Activated T-cell treated with anti-CD3 and anti-CD28 coated beads, Interleukin-2, amount 50 U/mL, for 24 hours (primary cell): ENCODE results near the gene SPTSSB.

ENCODE experiments used
- DNase-seq: peaks from one replicate; pipeline ENCODE4 v3.0.0-alpha.2; 2020
- H3K27ac Mint-ChIP-seq: 2 replicates; pipeline ENCODE4 v1.8.0; 2020; ENCODE audit warnings: mild to moderate bottlenecking, mixed read lengths
- H3K27me3 Mint-ChIP-seq: 2 replicates; pipeline ENCODE4 v1.8.0; 2020; ENCODE audit warnings: mixed read lengths
- H3K36me3 Mint-ChIP-seq: 2 replicates; pipeline ENCODE4 v1.8.0; 2020; ENCODE audit warnings: low read depth, mixed read lengths
- H3K4me1 Mint-ChIP-seq: 2 replicates; pipeline ENCODE4 v1.8.0; 2020; ENCODE audit warnings: low read depth, mixed read lengths
- H3K4me3 Mint-ChIP-seq: 2 replicates; pipeline ENCODE4 v1.8.0; 2020; ENCODE audit warnings: mild to moderate bottlenecking, moderate library complexity, mixed read lengths
- H3K9me3 Mint-ChIP-seq: 2 replicates; pipeline ENCODE4 v1.8.0; 2020; ENCODE audit warnings: mixed read lengths

SPTSSB gene

GRCh38 chr3:161337311-161337710, 34.0 kb downstream of the SPTSSB start:
- Mint-ChIP-seq H3K27me3 (peaks cover 9% of the 10 kb centered on the region), H3K36me3 (no peaks in the 10 kb centered on the region)

GRCh38 chr3:161336661-161337060, 34.7 kb downstream of the SPTSSB start:
- Mint-ChIP-seq H3K9me3 (no peaks in the 10 kb centered on the region), H3K36me3 (no peaks in the 10 kb centered on the region), H3K27me3 (peaks cover 9% of the 10 kb centered on the region), H3K27ac (no peak overlapping the region), H3K4me1 (no peaks in the 10 kb centered on the region), H3K4me3 (no peak overlapping the region)
- DNase-seq = no peak

More at GRCh38 chr3:161337311-161337710, 34.0 kb downstream of the SPTSSB start:
- no peaks in the 10 kb centered on the region for H3K9me3 Mint-ChIP-seq
- no peak for DNase-seq
- no peak overlapping the region for H3K27ac Mint-ChIP-seq
- no peaks in the 10 kb centered on the region for H3K4me1 Mint-ChIP-seq
- no peak overlapping the region for H3K4me3 Mint-ChIP-seq

GRCh38 chr3:161333696-161334095, 37.6 kb downstream of the SPTSSB start:
- H3K9me3 Mint-ChIP-seq = no peaks in the 10 kb centered on the region
- H3K4me1 Mint-ChIP-seq = no peaks in the 10 kb centered on the region
- no peaks in the 10 kb centered on the region for H3K36me3 Mint-ChIP-seq
- no peak overlapping the region for H3K4me3 Mint-ChIP-seq
- DNase-seq = no peak
- no peak overlapping the region for H3K27ac Mint-ChIP-seq
- peaks cover 18% of the 10 kb centered on the region for H3K27me3 Mint-ChIP-seq

GRCh38 chr3:161332792-161333191, 38.5 kb downstream of the SPTSSB start:
- Mint-ChIP-seq H3K4me1 (no peaks in the 10 kb centered on the region), H3K4me3 (no peak overlapping the region), H3K27ac (no peak overlapping the region), H3K36me3 (no peaks in the 10 kb centered on the region), H3K9me3 (no peaks in the 10 kb centered on the region), H3K27me3 (peaks cover 18% of the 10 kb centered on the region)
- no peak for DNase-seq

GRCh38 chr3:161325059-161325458, 46.3 kb downstream of the SPTSSB start:
- peaks cover 6% of the 10 kb centered on the region for H3K27me3 Mint-ChIP-seq
- no peak overlapping the region for H3K4me3 Mint-ChIP-seq
- no peak for DNase-seq
- H3K9me3 Mint-ChIP-seq = no peaks in the 10 kb centered on the region
- H3K4me1 Mint-ChIP-seq = no peaks in the 10 kb centered on the region
- H3K27ac Mint-ChIP-seq = no peak overlapping the region
- H3K36me3 Mint-ChIP-seq = no peaks in the 10 kb centered on the region

- Mint-ChIP-seq H3K9me3 (no peaks in the 10 kb centered on the region), H3K36me3 (no peaks in the 10 kb centered on the region), H3K4me3 (no peak overlapping the region), H3K4me1 (no peaks in the 10 kb centered on the region), H3K27me3 (no peaks in the 10 kb centered on the region), H3K27ac (no peak overlapping the region)
- no peak for DNase-seq
Measured at GRCh38 chr3:161323926-161324621, 47.2 kb downstream of the SPTSSB start.

GRCh38 chr3:161322781-161323568, 48.3 kb downstream of the SPTSSB start:
- no peak for DNase-seq
- Mint-ChIP-seq H3K9me3 (no peaks in the 10 kb centered on the region), H3K36me3 (no peaks in the 10 kb centered on the region), H3K27me3 (peaks cover 6% of the 10 kb centered on the region), H3K4me3 (no peak overlapping the region), H3K4me1 (no peaks in the 10 kb centered on the region), H3K27ac (no peak overlapping the region)

- no peak overlapping the region for H3K4me3 Mint-ChIP-seq
- no peak for DNase-seq
- H3K36me3 Mint-ChIP-seq = no peaks in the 10 kb centered on the region
- H3K27me3 Mint-ChIP-seq = peaks cover 11% of the 10 kb centered on the region
- no peaks in the 10 kb centered on the region for H3K9me3 Mint-ChIP-seq
- peaks cover 4% of the 10 kb centered on the region for H3K4me1 Mint-ChIP-seq
- H3K27ac Mint-ChIP-seq = no peak overlapping the region
Measured at GRCh38 chr3:161320837-161321236, 50.5 kb downstream of the SPTSSB start.

- H3K27me3 Mint-ChIP-seq = peaks cover 11% of the 10 kb centered on the region
Measured at GRCh38 chr3:161319867-161320266, 51.5 kb downstream of the SPTSSB start.

GRCh38 chr3:161317077-161317476, 54.2 kb downstream of the SPTSSB start:
- H3K9me3 Mint-ChIP-seq = no peaks in the 10 kb centered on the region
- H3K36me3 Mint-ChIP-seq = no peaks in the 10 kb centered on the region
- H3K27me3 Mint-ChIP-seq = peaks cover 11% of the 10 kb centered on the region
- H3K4me3 Mint-ChIP-seq = no peak overlapping the region
- peaks cover 29% of the 10 kb centered on the region for H3K4me1 Mint-ChIP-seq
- no peak overlapping the region for H3K27ac Mint-ChIP-seq
- no peak for DNase-seq

More at GRCh38 chr3:161319867-161320266, 51.5 kb downstream of the SPTSSB start:
- no peaks in the 10 kb centered on the region for H3K9me3 Mint-ChIP-seq
- H3K27ac Mint-ChIP-seq = no peak overlapping the region
- no peaks in the 10 kb centered on the region for H3K36me3 Mint-ChIP-seq
- DNase-seq = no peak
- H3K4me3 Mint-ChIP-seq = no peak overlapping the region
- peaks cover 7% of the 10 kb centered on the region for H3K4me1 Mint-ChIP-seq

GRCh38 chr3:161316006-161316689, 55.2 kb downstream of the SPTSSB start:
- Mint-ChIP-seq H3K4me3 (no peak overlapping the region), H3K27me3 (peaks cover 11% of the 10 kb centered on the region), H3K36me3 (no peaks in the 10 kb centered on the region), H3K4me1 (peaks cover 38% of the 10 kb centered on the region), H3K27ac (no peak overlapping the region), H3K9me3 (no peaks in the 10 kb centered on the region)
- no peak for DNase-seq

GRCh38 chr3:161314836-161315395, 56.4 kb downstream of the SPTSSB start:
- peaks cover 11% of the 10 kb centered on the region for H3K27me3 Mint-ChIP-seq
- H3K4me3 Mint-ChIP-seq = no peak overlapping the region
- DNase-seq = no peak
- no peaks in the 10 kb centered on the region for H3K36me3 Mint-ChIP-seq
- H3K4me1 Mint-ChIP-seq = peaks cover 50% of the 10 kb centered on the region
- H3K27ac Mint-ChIP-seq = no peak overlapping the region
- H3K9me3 Mint-ChIP-seq = no peaks in the 10 kb centered on the region

GRCh38 chr3:161310649-161311423, 60.5 kb downstream of the SPTSSB start:
- H3K27me3 Mint-ChIP-seq = peaks cover 7% of the 10 kb centered on the region
- peak overlapping the region; percentile 0 for H3K4me3 Mint-ChIP-seq
- DNase-seq = peak; percentile 47
- H3K36me3 Mint-ChIP-seq = no peaks in the 10 kb centered on the region
- peaks cover 7% of the 10 kb centered on the region for H3K9me3 Mint-ChIP-seq
- H3K27ac Mint-ChIP-seq = peak overlapping the region; percentile 73
- H3K4me1 Mint-ChIP-seq = peaks cover 62% of the 10 kb centered on the region
